Measurements from ENCODE around the gene ARGLU1. TPM values are rescaled to one million over a fixed set of nuclear protein-coding genes. Genes with fewer than 3 reads are reported as not detected.

Gene ARGLU1
- polyA plus RNA-seq, 1 donor (not counting 4 experiments of a cell fraction or from before 2014, with no cell fraction given): 96.8 TPM

GRCh38 chr13:106528718-106529414 lies 39.1 kb downstream of the ARGLU1 start:
- H3K4me2 ChIP-seq (ENCODE audit: control insufficient read depth, extremely low read depth, insufficient read depth, low read depth, low read length): peak overlapping the region; percentile 86
- no peak overlapping the region for H3K4me3 ChIP-seq (ENCODE audit: control insufficient read depth in 2 of 3, extremely low read depth in 1 of 3, insufficient read depth in 2 of 3, low read depth in 1 of 3, low read length in 3 of 3)
- no peak overlapping the region for H2AFZ ChIP-seq (ENCODE audit: control insufficient read depth, low read length)
- TF ChIP-seq CTCF (optimal IDR thresholded peaks at IDR 0.05 in 1 of 3, IDR thresholded peaks at IDR 0.05 in 1 of 3, conservative IDR thresholded peaks at IDR 0.05 in 1 of 3; ENCODE audit: extremely low read depth in 1 of 3, insufficient read depth in 2 of 3, low read length in 3 of 3) (no peak), EZH2 (IDR thresholded peaks at IDR 0.05; ENCODE audit: low read length) (no peak)
- H4K20me1 ChIP-seq (ENCODE audit: control insufficient read depth, extremely low read depth, insufficient read depth, low read length): peaks cover 12% of the 10 kb centered on the region
- H3K27me3 ChIP-seq (ENCODE audit: control insufficient read depth, extremely low read depth, insufficient read depth, low read length): no peaks in the 10 kb centered on the region
- no peak overlapping the region for H3K9ac ChIP-seq (ENCODE audit: control insufficient read depth, extremely low read depth, insufficient read depth, low read length)
- peak overlapping the region; percentile 2 for H3K27ac ChIP-seq (ENCODE audit: control insufficient read depth, insufficient read depth, low read length)
- H3K36me3 ChIP-seq (ENCODE audit: control insufficient read depth in 2 of 2, extremely low read depth in 1 of 2, insufficient read depth in 2 of 2, low read length in 2 of 2): peaks cover 0 to 15% of the 10 kb centered on the region in 2 experiments
- H3K9me1 ChIP-seq (ENCODE audit: control insufficient read depth, extremely low read depth, insufficient read depth, low read length): no peaks in the 10 kb centered on the region
- peaks cover 59% of the 10 kb centered on the region for H3K4me1 ChIP-seq (ENCODE audit: control insufficient read depth, extremely low read depth, insufficient read depth, low read length)
- dilution Hi-C loops (cut with MboI; ENCODE audit: extremely low pct_ligation_motif_present, low sequenced_read_pairs): no loop called here
- no peaks in the 10 kb centered on the region for H3K9me3 ChIP-seq (ENCODE audit: control insufficient read depth, low read depth, low read length)
- DNase-seq (ENCODE audit: low read depth, low spot score): no peak
- peaks cover 98% of the 10 kb centered on the region for H3K79me2 ChIP-seq (ENCODE audit: control insufficient read depth, insufficient read depth, low read length)
- no peak for FAIRE-seq

- Histone ChIP-seq H3K36me3 (ENCODE audit: control insufficient read depth in 2 of 2, extremely low read depth in 1 of 2, insufficient read depth in 2 of 2, low read length in 2 of 2) (peaks cover 0 to 15% of the 10 kb centered on the region in 2 experiments), H3K4me1 (ENCODE audit: control insufficient read depth, extremely low read depth, insufficient read depth, low read length) (peaks cover 69% of the 10 kb centered on the region), H3K9me1 (ENCODE audit: control insufficient read depth, extremely low read depth, insufficient read depth, low read length) (peaks cover 2% of the 10 kb centered on the region), H3K9me3 (ENCODE audit: control insufficient read depth, low read depth, low read length) (no peaks in the 10 kb centered on the region), H3K4me3 (ENCODE audit: control insufficient read depth in 2 of 3, extremely low read depth in 1 of 3, insufficient read depth in 2 of 3, low read depth in 1 of 3, low read length in 3 of 3) (no peak overlapping the region), H3K4me2 (ENCODE audit: control insufficient read depth, extremely low read depth, insufficient read depth, low read depth, low read length) (peak overlapping the region; percentile 14), H2AFZ (ENCODE audit: control insufficient read depth, low read length) (no peak overlapping the region), H3K27me3 (ENCODE audit: control insufficient read depth, extremely low read depth, insufficient read depth, low read length) (no peaks in the 10 kb centered on the region), H3K79me2 (ENCODE audit: control insufficient read depth, insufficient read depth, low read length) (peaks cover 99% of the 10 kb centered on the region), H3K27ac (ENCODE audit: control insufficient read depth, insufficient read depth, low read length) (no peak overlapping the region), H3K9ac (ENCODE audit: control insufficient read depth, extremely low read depth, insufficient read depth, low read length) (no peak overlapping the region), H4K20me1 (ENCODE audit: control insufficient read depth, extremely low read depth, insufficient read depth, low read length) (peaks cover 17% of the 10 kb centered on the region)
- dilution Hi-C loops (cut with MboI; ENCODE audit: extremely low pct_ligation_motif_present, low sequenced_read_pairs): no loop called here
- no peak for DNase-seq (ENCODE audit: low read depth, low spot score)
- no peak for FAIRE-seq
- TF ChIP-seq CTCF (optimal IDR thresholded peaks at IDR 0.05 in 1 of 3, IDR thresholded peaks at IDR 0.05 in 1 of 3, conservative IDR thresholded peaks at IDR 0.05 in 1 of 3; ENCODE audit: extremely low read depth in 1 of 3, insufficient read depth in 2 of 3, low read length in 3 of 3): no peak
- no peak for TF ChIP-seq EZH2 (IDR thresholded peaks at IDR 0.05; ENCODE audit: low read length)
Measured at GRCh38 chr13:106527826-106528225, 40.1 kb downstream of the ARGLU1 start.
